PFSK-1 (cell line): Measurements from ENCODE around the gene ZNF469.

Source experiments
- FOXP2 ChIP-seq: optimal IDR thresholded peaks from 2 replicates; pipeline ENCODE3; 2011; ENCODE audit warnings: borderline replicate concordance, control low read depth, inconsistent platforms; ENCODE audit not compliant: insufficient read depth; ENCODE audit errors: extremely low read length, extremely low read depth
- POLR2AphosphoS5 ChIP-seq: IDR thresholded peaks from 2 replicates; pipeline ENCODE4 v1.6.1; 2012; ENCODE audit warnings: low read depth, mild to moderate bottlenecking, control low read depth, low read length, moderate library complexity
- SIN3A ChIP-seq: IDR thresholded peaks from 2 replicates; pipeline ENCODE4 v1.6.1; 2012; ENCODE audit warnings: mild to moderate bottlenecking, low read length, moderate library complexity, borderline replicate concordance; ENCODE audit not compliant: insufficient read depth
- TAF1 ChIP-seq: IDR thresholded peaks from 2 replicates; pipeline ENCODE4 v1.6.1; 2012; ENCODE audit warnings: low read length, control low read depth, borderline replicate concordance; ENCODE audit not compliant: insufficient read depth
- TF ChIP-seq, protein P1 (sequence below), 2 experiments: IDR thresholded peaks; 2 replicates each; pipeline versions ENCODE4 v1.6.1 to v1.8.0; 2011 to 2012; ENCODE audit warnings: low read depth in 2 of 2, low read length in 2 of 2, control low read depth in 1 of 2, inconsistent platforms in 1 of 2, mild to moderate bottlenecking in 1 of 2, moderate library complexity in 1 of 2; ENCODE audit not compliant: insufficient read depth in 1 of 2

DNA sequence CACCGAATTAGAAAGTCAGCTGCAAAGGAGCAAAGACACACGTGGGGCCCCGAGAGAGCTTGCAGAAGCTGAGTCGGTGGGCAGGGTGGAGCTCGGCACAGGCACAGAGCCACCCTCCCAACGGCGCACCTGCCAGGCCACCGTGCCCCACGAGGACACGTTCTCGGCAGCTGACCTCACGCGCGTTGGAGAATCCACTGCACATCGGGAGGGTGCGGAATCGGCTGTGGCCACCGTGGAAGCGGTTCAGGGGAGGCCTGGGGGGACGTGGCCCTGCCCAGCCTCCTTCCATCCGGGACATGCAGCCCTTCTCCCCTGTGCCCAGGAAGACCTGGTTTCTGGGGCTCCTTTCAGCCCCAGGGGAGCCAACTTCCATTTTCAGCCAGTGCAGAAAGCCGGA, 49.4 kb downstream of the ZNF469 start:
- no peak for TF ChIP-seq TAF1
- TF ChIP-seq POLR2AphosphoS5: no peak
- no peak for TF ChIP-seq FOXP2
- TF ChIP-seq, protein P1, sequence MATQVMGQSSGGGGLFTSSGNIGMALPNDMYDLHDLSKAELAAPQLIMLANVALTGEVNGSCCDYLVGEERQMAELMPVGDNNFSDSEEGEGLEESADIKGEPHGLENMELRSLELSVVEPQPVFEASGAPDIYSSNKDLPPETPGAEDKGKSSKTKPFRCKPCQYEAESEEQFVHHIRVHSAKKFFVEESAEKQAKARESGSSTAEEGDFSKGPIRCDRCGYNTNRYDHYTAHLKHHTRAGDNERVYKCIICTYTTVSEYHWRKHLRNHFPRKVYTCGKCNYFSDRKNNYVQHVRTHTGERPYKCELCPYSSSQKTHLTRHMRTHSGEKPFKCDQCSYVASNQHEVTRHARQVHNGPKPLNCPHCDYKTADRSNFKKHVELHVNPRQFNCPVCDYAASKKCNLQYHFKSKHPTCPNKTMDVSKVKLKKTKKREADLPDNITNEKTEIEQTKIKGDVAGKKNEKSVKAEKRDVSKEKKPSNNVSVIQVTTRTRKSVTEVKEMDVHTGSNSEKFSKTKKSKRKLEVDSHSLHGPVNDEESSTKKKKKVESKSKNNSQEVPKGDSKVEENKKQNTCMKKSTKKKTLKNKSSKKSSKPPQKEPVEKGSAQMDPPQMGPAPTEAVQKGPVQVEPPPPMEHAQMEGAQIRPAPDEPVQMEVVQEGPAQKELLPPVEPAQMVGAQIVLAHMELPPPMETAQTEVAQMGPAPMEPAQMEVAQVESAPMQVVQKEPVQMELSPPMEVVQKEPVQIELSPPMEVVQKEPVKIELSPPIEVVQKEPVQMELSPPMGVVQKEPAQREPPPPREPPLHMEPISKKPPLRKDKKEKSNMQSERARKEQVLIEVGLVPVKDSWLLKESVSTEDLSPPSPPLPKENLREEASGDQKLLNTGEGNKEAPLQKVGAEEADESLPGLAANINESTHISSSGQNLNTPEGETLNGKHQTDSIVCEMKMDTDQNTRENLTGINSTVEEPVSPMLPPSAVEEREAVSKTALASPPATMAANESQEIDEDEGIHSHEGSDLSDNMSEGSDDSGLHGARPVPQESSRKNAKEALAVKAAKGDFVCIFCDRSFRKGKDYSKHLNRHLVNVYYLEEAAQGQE (IDR thresholded peaks at IDR 0.05; ENCODE audit: insufficient read depth in 1 of 2, low read depth in 2 of 2, low read length in 2 of 2): no peak
- no peak for TF ChIP-seq SIN3A
